BJ (cell line): ENCODE results near the gene LTB. TPM values are rescaled to one million over a fixed set of nuclear protein-coding genes. Genes with fewer than 3 reads are reported as not detected.

ENCODE experiments used
- CTCF ChIA-PET: fragments of 350-600 bp; formaldehyde crosslinking; extraction: SDS; loops from one replicate; lab custom pipeline; 2021; ENCODE audit warnings: antibody characterized with exemption, inconsistent platforms; lab: Yijun Ruan, JAX
- POLR2A ChIA-PET: fragments of 300-600 bp; sonication (Branson Sonifier 250); formaldehyde crosslinking; extraction: SDS; loops from one replicate; lab custom pipeline; 2021; ENCODE audit warnings: antibody characterized with exemption; lab: Charles Lee
- DNase-seq: peaks from one replicate; pipeline ENCODE4 v3.0.0-alpha.2; 2011; ENCODE audit warnings: low read depth
- H3K27me3 ChIP-seq: 2 replicates; pipeline ENCODE4 v1.6.0; 2011; ENCODE audit warnings: low read length; ENCODE audit not compliant: control insufficient read depth, insufficient read depth
- H3K36me3 ChIP-seq: 2 replicates; pipeline ENCODE4 v1.5.1; 2011; ENCODE audit warnings: low read length; ENCODE audit not compliant: control insufficient read depth, insufficient read depth
- H3K4me3 ChIP-seq: 2 replicates; pipeline ENCODE4 v1.5.1; 2011; ENCODE audit warnings: low read depth, mild to moderate bottlenecking, control low read depth, low read length
- polyA plus RNA-seq: library from polyadenylated mRNA; depleted of rRNA; stranded (reverse); fragments of >200 nt; gene quantifications from 2 replicates; pipeline ENCODE4 v1.2.3, GENCODE V29; 2011
- TF ChIP-seq, protein P1 (sequence below): IDR thresholded peaks from 2 replicates; pipeline ENCODE4 v1.5.1; 2011; ENCODE audit warnings: low read depth, mild to moderate bottlenecking, control low read depth, inconsistent platforms, low read length, moderate library complexity; ENCODE audit not compliant: insufficient read depth

LTB gene
- polyA plus RNA-seq, 1 experiment, result not detected

- H3K4me3 ChIP-seq, result no peak overlapping the region
- POLR2A ChIA-PET, result no interaction called here
- TF ChIP-seq, protein P1, sequence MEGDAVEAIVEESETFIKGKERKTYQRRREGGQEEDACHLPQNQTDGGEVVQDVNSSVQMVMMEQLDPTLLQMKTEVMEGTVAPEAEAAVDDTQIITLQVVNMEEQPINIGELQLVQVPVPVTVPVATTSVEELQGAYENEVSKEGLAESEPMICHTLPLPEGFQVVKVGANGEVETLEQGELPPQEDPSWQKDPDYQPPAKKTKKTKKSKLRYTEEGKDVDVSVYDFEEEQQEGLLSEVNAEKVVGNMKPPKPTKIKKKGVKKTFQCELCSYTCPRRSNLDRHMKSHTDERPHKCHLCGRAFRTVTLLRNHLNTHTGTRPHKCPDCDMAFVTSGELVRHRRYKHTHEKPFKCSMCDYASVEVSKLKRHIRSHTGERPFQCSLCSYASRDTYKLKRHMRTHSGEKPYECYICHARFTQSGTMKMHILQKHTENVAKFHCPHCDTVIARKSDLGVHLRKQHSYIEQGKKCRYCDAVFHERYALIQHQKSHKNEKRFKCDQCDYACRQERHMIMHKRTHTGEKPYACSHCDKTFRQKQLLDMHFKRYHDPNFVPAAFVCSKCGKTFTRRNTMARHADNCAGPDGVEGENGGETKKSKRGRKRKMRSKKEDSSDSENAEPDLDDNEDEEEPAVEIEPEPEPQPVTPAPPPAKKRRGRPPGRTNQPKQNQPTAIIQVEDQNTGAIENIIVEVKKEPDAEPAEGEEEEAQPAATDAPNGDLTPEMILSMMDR, result no peak
- no peak for DNase-seq
- CTCF ChIA-PET, result interaction anchor here (1.1 to 15.5 kb wide), 6 partner anchors 9 to 83 kb away, joined by 3 to 156 read pairs (median 4); partner anchors contain the start of genes ATP6V1G2 and NFKBIL1
- no peaks in the 10 kb centered on the region for H3K36me3 ChIP-seq
- no peaks in the 10 kb centered on the region; the same call in 1 of the 2 replicates for H3K27me3 ChIP-seq
Observed at GRCh38 chr6:31576897-31577578, 5.2 kb downstream of the LTB start.

DNA sequence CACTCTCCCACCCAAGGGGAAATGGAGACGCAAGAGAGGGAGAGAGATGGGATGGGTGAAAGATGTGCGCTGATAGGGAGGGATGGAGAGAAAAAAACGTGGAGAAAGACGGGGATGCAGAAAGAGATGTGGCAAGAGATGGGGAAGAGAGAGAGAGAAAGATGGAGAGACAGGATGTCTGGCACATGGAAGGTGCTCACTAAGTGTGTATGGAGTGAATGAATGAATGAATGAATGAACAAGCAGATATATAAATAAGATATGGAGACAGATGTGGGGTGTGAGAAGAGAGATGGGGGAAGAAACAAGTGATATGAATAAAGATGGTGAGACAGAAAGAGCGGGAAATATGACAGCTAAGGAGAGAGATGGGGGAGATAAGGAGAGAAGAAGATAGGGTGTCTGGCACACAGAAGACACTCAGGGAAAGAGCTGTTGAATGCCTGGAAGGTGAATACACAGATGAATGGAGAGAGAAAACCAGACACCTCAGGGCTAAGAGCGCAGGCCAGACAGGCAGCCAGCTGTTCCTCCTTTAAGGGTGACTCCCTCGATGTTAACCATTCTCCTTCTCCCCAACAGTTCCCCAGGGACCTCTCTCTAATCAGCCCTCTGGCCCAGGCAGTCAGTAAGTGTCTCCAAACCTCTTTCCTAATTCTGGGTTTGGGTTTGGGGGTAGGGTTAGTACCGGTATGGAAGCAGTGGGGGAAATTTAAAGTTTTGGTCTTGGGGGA is 6.1 kb downstream of the LTB start:
- Histone ChIP-seq H3K27me3 (no peaks in the 10 kb centered on the region; the same call in 1 of the 2 replicates), H3K4me3 (no peak overlapping the region), H3K36me3 (no peaks in the 10 kb centered on the region)
- no peak for DNase-seq
- POLR2A ChIA-PET, result no interaction called here
- CTCF ChIA-PET, result interaction anchor here (1.1 to 15.5 kb wide), 4 partner anchors 8 to 28 kb away, joined by 3 to 156 read pairs (median 20); partner anchors contain the start of genes ATP6V1G2 and NFKBIL1
- TF ChIP-seq, protein P1, result no peak

- TF ChIP-seq, protein P1, result no peak
- Histone ChIP-seq H3K36me3 (no peaks in the 10 kb centered on the region), H3K27me3 (no peaks in the 10 kb centered on the region; the same call in 1 of the 2 replicates), H3K4me3 (no peak within 1 kb of the TSS)
- POLR2A ChIA-PET, result no interaction called here
- CTCF ChIA-PET, result interaction anchor here (1.1 to 5.3 kb wide), 4 partner anchors 8 to 26 kb away, joined by 3 to 35 read pairs (median 10); partner anchors contain the start of gene NFKBIL1
- no peak for DNase-seq
Observed at GRCh38 chr6:31575335-31575901, 6.8 kb downstream of the LTB start, which contains the start of gene TNF. Gene TNF, plus strand, starts transcription at chr6:31575565. Its CDS starts 177 bp downstream, at chr6:31575742.

DNA sequence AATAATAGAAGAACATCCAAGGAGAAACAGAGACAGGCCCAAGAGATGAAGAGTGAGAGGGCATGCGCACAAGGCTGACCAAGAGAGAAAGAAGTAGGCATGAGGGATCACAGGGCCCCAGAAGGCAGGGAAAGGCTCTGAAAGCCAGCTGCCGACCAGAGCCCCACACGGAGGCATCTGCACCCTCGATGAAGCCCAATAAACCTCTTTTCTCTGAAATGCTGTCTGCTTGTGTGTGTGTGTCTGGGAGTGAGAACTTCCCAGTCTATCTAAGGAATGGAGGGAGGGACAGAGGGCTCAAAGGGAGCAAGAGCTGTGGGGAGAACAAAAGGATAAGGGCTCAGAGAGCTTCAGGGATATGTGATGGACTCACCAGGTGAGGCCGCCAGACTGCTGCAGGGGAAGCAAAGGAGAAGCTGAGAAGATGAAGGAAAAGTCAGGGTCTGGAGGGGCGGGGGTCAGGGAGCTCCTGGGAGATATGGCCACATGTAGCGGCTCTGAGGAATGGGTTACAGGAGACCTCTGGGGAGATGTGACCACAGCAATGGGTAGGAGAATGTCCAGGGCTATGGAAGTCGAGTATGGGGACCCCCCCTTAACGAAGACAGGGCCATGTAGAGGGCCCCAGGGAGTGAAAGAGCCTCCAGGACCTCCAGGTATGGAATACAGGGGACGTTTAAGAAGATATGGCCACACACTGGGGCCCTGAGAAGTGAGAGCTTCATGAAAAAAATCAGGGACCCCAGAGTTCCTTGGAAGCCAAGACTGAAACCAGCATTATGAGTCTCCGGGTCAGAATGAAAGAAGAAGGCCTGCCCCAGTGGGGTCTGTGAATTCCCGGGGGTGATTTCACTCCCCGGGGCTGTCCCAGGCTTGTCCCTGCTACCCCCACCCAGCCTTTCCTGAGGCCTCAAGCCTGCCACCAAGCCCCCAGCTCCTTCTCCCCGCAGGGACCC is 7.8 kb downstream of the LTB start:
- ChIA-PET POLR2A (interaction anchor here (0.6 kb wide), 1 partner anchor 19 kb away, joined by 3 read pairs; no protein-coding TSS in a partner anchor), CTCF (interaction anchor here (0.9 to 5.3 kb wide), 6 partner anchors 9 to 29 kb away, joined by 3 to 35 read pairs (median 4); partner anchors contain the start of gene NFKBIL1)
- no peak overlapping the region for H3K4me3 ChIP-seq
- no peaks in the 10 kb centered on the region for H3K36me3 ChIP-seq
- DNase-seq, result no peak
- TF ChIP-seq, protein P1, result no peak
- H3K27me3 ChIP-seq, result peaks cover 1% of the 10 kb centered on the region
